MCF 10A (cell line): ENCODE data around the gene ATP6AP1. TPM values are rescaled to one million over a fixed set of nuclear protein-coding genes. Genes with fewer than 3 reads are reported as not detected.
"Not testable (repeated sequence)": the region's sequence is repeated elsewhere in the genome, so short reads cannot be mapped to it uniquely, and the experiment has no call there.

Experiments
- BruUV-seq: library from RNA; stranded (reverse); fragments of 400-500 nt; replicated peaks from 2 replicates; lab custom pipeline; 2021; lab: Mats Ljungman, UMichigan
- CTCF ChIA-PET: fragments of 300-600 bp; sonication (Branson Sonifier 250); formaldehyde crosslinking; extraction: SDS; loops from one replicate; lab custom pipeline; 2021; ENCODE audit warnings: antibody characterized with exemption, inconsistent platforms; lab: Yijun Ruan, JAX
- POLR2A ChIA-PET: fragments of 300-600, 350-650 bp; sonication (Branson Sonifier 250); formaldehyde crosslinking; extraction: SDS; loops from one replicate; lab custom pipeline; 2020; ENCODE audit warnings: antibody characterized with exemption, inconsistent platforms; lab: Yijun Ruan, JAX
- DNase-seq: peaks from one replicate; pipeline ENCODE4 v3.0.0-alpha.2; 2018; ENCODE audit not compliant: unreplicated experiment
- H3K27ac Mint-ChIP-seq: one replicate; pipeline ENCODE4 v1.8.0; 2022; ENCODE audit warnings: mild to moderate bottlenecking, low read depth, mixed read lengths; ENCODE audit not compliant: unreplicated experiment
- H3K27me3 Mint-ChIP-seq: one replicate; pipeline ENCODE4 v1.8.0; 2022; ENCODE audit warnings: mixed read lengths; ENCODE audit not compliant: insufficient read depth, unreplicated experiment
- H3K36me3 Mint-ChIP-seq: one replicate; pipeline ENCODE4 v1.8.0; 2022; ENCODE audit warnings: mild to moderate bottlenecking, moderate library complexity, mixed read lengths; ENCODE audit not compliant: insufficient read depth, unreplicated experiment
- H3K4me1 Mint-ChIP-seq: one replicate; pipeline ENCODE4 v1.8.0; 2022; ENCODE audit warnings: mixed read lengths; ENCODE audit not compliant: insufficient read depth, unreplicated experiment
- H3K4me3 Mint-ChIP-seq: one replicate; pipeline ENCODE4 v1.8.0; 2022; ENCODE audit warnings: mild to moderate bottlenecking, moderate library complexity, mixed read lengths; ENCODE audit not compliant: unreplicated experiment
- H3K9me3 Mint-ChIP-seq: one replicate; pipeline ENCODE4 v1.8.0; 2022; ENCODE audit warnings: mixed read lengths; ENCODE audit not compliant: unreplicated experiment
- CTCF ChIP-seq: fragments of 200-600 bp; IDR thresholded peaks from one replicate; pipeline ENCODE4 v1.8.0; 2022; ENCODE audit warnings: antibody characterized with exemption, mild to moderate bottlenecking; ENCODE audit not compliant: unreplicated experiment
- intact Hi-C: fragments of 100-400 bp; cut with micrococcal nuclease; formaldehyde crosslinking; loops from 2 replicates; pipeline ENCODE4 v1.14.1; 2022
- total RNA-seq: library from RNA; stranded (reverse); gene quantifications from 2 replicates; pipeline ENCODE4 v1.2.3, GENCODE V29; 2022

The ATP6AP1 gene
- total RNA-seq, 1 experiment from 2014 or later = 48.7 TPM

- Mint-ChIP-seq H3K27me3 (no peaks in the 10 kb centered on the region), H3K36me3 (peaks cover 51% of the 10 kb centered on the region), H3K27ac (peak overlapping the region; percentile 97), H3K9me3 (no peaks in the 10 kb centered on the region), H3K4me1 (peaks cover 5% of the 10 kb centered on the region), H3K4me3 (peak overlapping the region; percentile 92)
- CTCF ChIA-PET = interaction anchor here (0.7 to 1.6 kb wide), 6 partner anchors 11 to 83 kb away, joined by 3 to 7 read pairs (median 4); partner anchors contain the start of gene FAM50A
- peak; percentile 9 for DNase-seq
- no TSS peak for BruUV-seq
- TF ChIP-seq CTCF = no peak
- POLR2A ChIA-PET = interaction anchor here (0.7 to 4.7 kb wide), 13 partner anchors 10 to 142 kb away, joined by 3 to 100 read pairs (median 6); partner anchors contain the start of genes ATP6AP1, DNASE1L1, FLNA and SLC10A3
- intact Hi-C loops = loop anchor here (5.0 kb wide), 1 partner anchor 133 kb away; no protein-coding TSS in a partner anchor
Measured at GRCh38 chrX:154399527-154400368, 28.7 kb upstream of the ATP6AP1 start.

- H3K36me3 Mint-ChIP-seq = peaks cover 51% of the 10 kb centered on the region
- H3K4me1 Mint-ChIP-seq, DNase-seq, intact Hi-C loops, H3K27me3 Mint-ChIP-seq, BruUV-seq, H3K27ac Mint-ChIP-seq, H3K9me3 Mint-ChIP-seq: not testable (repeated sequence)
- peak overlapping the region; percentile 92 for H3K4me3 Mint-ChIP-seq
- ChIA-PET POLR2A (interaction anchor here (0.9 to 4.7 kb wide), 5 partner anchors 10 to 141 kb away, joined by 5 to 100 read pairs (median 6); partner anchors contain the start of genes DNASE1L1, FLNA and TAFAZZIN), CTCF (interaction anchor here (0.7 to 1.9 kb wide), 5 partner anchors 10 to 133 kb away, joined by 3 to 7 read pairs (median 4); partner anchors contain the start of gene FAM50A)
Measured at GRCh38 chrX:154400369-154400817, 28.1 kb upstream of the ATP6AP1 start.

GRCh38 chrX:154401045-154401799 is 27.3 kb upstream of the ATP6AP1 start:
- intact Hi-C loops = no loop called here
- DNase-seq = no peak
- H3K27me3 Mint-ChIP-seq = no peaks in the 10 kb centered on the region
- TF ChIP-seq CTCF = no peak
- POLR2A ChIA-PET = interaction anchor here (0.6 to 4.6 kb wide), 5 partner anchors 9 to 28 kb away, joined by 3 to 57 read pairs (median 3); partner anchors contain the start of genes FLNA and TAFAZZIN
- no peaks in the 10 kb centered on the region for H3K9me3 Mint-ChIP-seq
- CTCF ChIA-PET = interaction anchor here (1.9 kb wide), 1 partner anchor 132 kb away, joined by 4 read pairs; no protein-coding TSS in a partner anchor
- peaks cover 5% of the 10 kb centered on the region for H3K4me1 Mint-ChIP-seq
- H3K4me3 Mint-ChIP-seq = peak overlapping the region; percentile 92
- no peak overlapping the region for H3K27ac Mint-ChIP-seq
- BruUV-seq = no TSS peak
- peaks cover 51% of the 10 kb centered on the region for H3K36me3 Mint-ChIP-seq

- Mint-ChIP-seq H3K4me1 (peaks cover 5% of the 10 kb centered on the region), H3K27ac (no peak overlapping the region), H3K9me3 (no peaks in the 10 kb centered on the region), H3K27me3 (no peaks in the 10 kb centered on the region), H3K4me3 (no peak overlapping the region), H3K36me3 (peaks cover 51% of the 10 kb centered on the region)
- DNase-seq = no peak
- CTCF ChIA-PET = interaction anchor here (1.5 to 1.9 kb wide), 2 partner anchors 29 to 132 kb away, joined by 4 read pairs; no protein-coding TSS in a partner anchor
- BruUV-seq = TSS peak; percentile 17
- TF ChIP-seq CTCF = no peak
- POLR2A ChIA-PET = interaction anchor here (0.6 to 1.3 kb wide), 4 partner anchors 10 to 88 kb away, joined by 3 read pairs; partner anchors contain the start of genes SLC10A3 and TAFAZZIN
- intact Hi-C loops = no loop called here
Measured at GRCh38 chrX:154401918-154402621, 26.4 kb upstream of the ATP6AP1 start.
